Measurements from ENCODE around the gene FHIT.

DNA sequence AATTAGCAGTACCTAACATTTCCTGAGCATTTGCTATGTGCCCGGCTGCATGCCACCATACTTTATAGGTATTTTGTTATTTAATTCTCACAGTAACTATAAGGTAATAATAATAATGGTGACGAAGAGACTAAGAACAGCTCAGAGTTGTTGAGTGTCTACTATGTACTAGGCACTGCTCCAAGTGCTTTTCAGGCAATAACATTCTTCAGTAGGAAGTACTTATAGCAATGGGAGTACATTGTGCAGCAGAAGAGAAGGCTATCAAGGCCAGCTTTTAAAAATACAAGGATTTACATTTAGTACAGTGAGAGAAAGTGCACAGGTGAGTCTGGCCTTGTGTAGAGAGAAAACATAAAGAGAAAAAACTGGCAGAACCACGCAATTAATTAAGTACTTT, 647.4 kb downstream of the FHIT start:
- TF ChIP-seq RCOR1 (IDR thresholded peaks at IDR 0.05; ENCODE audit: low read length) (no peak), RAD21 (IDR thresholded peaks at IDR 0.05; ENCODE audit: low read length) (no peak), SMC3 (IDR thresholded peaks at IDR 0.05; ENCODE audit: low read depth, low read length) (no peak), TEAD4 (IDR thresholded peaks at IDR 0.05; ENCODE audit: borderline replicate concordance, insufficient read depth) (no peak), EP300 (IDR thresholded peaks at IDR 0.05; ENCODE audit: borderline replicate concordance in 1 of 2, low read depth in 1 of 2, low read length in 1 of 2) (no peak), JUND (IDR thresholded peaks at IDR 0.05) (no peak), FOXJ3 (CRISPR knock-in tag; IDR thresholded peaks at IDR 0.05) (no peak), NFIC (IDR thresholded peaks at IDR 0.05; ENCODE audit: borderline replicate concordance) (no peak), GABPA (IDR thresholded peaks at IDR 0.05; ENCODE audit: low read depth) (no peak)
- TF ChIP-seq, protein P1, sequence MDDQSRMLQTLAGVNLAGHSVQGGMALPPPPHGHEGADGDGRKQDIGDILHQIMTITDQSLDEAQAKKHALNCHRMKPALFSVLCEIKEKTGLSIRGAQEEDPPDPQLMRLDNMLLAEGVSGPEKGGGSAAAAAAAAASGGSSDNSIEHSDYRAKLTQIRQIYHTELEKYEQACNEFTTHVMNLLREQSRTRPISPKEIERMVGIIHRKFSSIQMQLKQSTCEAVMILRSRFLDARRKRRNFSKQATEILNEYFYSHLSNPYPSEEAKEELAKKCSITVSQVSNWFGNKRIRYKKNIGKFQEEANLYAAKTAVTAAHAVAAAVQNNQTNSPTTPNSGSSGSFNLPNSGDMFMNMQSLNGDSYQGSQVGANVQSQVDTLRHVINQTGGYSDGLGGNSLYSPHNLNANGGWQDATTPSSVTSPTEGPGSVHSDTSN (IDR thresholded peaks at IDR 0.05) = no peak
- TF ChIP-seq, protein P2, sequence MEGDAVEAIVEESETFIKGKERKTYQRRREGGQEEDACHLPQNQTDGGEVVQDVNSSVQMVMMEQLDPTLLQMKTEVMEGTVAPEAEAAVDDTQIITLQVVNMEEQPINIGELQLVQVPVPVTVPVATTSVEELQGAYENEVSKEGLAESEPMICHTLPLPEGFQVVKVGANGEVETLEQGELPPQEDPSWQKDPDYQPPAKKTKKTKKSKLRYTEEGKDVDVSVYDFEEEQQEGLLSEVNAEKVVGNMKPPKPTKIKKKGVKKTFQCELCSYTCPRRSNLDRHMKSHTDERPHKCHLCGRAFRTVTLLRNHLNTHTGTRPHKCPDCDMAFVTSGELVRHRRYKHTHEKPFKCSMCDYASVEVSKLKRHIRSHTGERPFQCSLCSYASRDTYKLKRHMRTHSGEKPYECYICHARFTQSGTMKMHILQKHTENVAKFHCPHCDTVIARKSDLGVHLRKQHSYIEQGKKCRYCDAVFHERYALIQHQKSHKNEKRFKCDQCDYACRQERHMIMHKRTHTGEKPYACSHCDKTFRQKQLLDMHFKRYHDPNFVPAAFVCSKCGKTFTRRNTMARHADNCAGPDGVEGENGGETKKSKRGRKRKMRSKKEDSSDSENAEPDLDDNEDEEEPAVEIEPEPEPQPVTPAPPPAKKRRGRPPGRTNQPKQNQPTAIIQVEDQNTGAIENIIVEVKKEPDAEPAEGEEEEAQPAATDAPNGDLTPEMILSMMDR (IDR thresholded peaks at IDR 0.05) = no peak
- TF ChIP-seq, protein P3, sequence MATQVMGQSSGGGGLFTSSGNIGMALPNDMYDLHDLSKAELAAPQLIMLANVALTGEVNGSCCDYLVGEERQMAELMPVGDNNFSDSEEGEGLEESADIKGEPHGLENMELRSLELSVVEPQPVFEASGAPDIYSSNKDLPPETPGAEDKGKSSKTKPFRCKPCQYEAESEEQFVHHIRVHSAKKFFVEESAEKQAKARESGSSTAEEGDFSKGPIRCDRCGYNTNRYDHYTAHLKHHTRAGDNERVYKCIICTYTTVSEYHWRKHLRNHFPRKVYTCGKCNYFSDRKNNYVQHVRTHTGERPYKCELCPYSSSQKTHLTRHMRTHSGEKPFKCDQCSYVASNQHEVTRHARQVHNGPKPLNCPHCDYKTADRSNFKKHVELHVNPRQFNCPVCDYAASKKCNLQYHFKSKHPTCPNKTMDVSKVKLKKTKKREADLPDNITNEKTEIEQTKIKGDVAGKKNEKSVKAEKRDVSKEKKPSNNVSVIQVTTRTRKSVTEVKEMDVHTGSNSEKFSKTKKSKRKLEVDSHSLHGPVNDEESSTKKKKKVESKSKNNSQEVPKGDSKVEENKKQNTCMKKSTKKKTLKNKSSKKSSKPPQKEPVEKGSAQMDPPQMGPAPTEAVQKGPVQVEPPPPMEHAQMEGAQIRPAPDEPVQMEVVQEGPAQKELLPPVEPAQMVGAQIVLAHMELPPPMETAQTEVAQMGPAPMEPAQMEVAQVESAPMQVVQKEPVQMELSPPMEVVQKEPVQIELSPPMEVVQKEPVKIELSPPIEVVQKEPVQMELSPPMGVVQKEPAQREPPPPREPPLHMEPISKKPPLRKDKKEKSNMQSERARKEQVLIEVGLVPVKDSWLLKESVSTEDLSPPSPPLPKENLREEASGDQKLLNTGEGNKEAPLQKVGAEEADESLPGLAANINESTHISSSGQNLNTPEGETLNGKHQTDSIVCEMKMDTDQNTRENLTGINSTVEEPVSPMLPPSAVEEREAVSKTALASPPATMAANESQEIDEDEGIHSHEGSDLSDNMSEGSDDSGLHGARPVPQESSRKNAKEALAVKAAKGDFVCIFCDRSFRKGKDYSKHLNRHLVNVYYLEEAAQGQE (IDR thresholded peaks at IDR 0.05; ENCODE audit: low read depth, low read length) = no peak
